ENCODE results near the gene MST1. TPM values are rescaled to one million over a fixed set of nuclear protein-coding genes. Genes with fewer than 3 reads are reported as not detected.

Gene MST1
- total and polyA plus RNA-seq, 2 of the 8 experiments (the other 6 are each of a cell fraction or from before 2014, with no cell fraction given) = 6.2 to 9.5 TPM

DNA sequence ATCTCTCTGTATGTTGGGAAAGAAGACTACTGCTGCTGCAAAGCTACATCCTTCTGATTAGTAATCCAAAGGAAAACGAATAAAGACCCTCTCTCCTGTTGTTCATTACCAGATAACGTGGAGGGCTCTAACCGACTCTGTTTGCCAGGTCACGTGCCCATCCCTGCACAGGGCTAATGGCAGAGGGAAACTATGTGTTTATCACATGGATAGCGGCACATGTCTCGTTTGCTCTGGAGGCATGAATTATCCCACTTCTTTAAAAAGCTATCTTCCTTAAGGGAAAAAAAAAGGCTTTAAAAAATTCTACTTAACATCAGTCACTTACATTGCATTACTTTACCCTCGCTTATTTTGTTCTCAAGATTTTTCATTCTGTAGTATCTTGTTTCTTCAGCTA lies 48.0 kb downstream of the MST1 start:
- Histone ChIP-seq H2AK5ac (ENCODE audit: low read depth, low read length) (no peak overlapping the region), H3K56ac (replicated peaks; ENCODE audit: insufficient read length, low read depth, low read length) (no peak overlapping the region), H3K23ac (ENCODE audit: insufficient read length) (no peak overlapping the region), H4K5ac (ENCODE audit: insufficient read length, low read depth, low read length) (no peak overlapping the region), H3K4me3 (ENCODE audit: extremely low read depth in 1 of 4, insufficient read depth in 2 of 4, low read depth in 3 of 4, low read length in 4 of 4) (no peak overlapping the region), H2BK20ac (ENCODE audit: low read length) (no peak overlapping the region), H3K79me1 (ENCODE audit: low read depth, low read length) (no peaks in the 10 kb centered on the region), H3K14ac (ENCODE audit: insufficient read length) (no peak overlapping the region), H3K27ac (ENCODE audit: low read depth, low read length) (no peak overlapping the region), H3K9ac (replicated peaks in 1 of 4; ENCODE audit: extremely low read depth in 1 of 4, low read depth in 3 of 4, low read length in 3 of 4) (no peak overlapping the region), H3K18ac (ENCODE audit: extremely low read depth, low read length) (no peak overlapping the region), H3K4me1 (replicated peaks in 1 of 4; ENCODE audit: control insufficient read depth in 3 of 4, insufficient read depth in 4 of 4, low read length in 3 of 4) (peaks cover 0 to 3% (median 0%) of the 10 kb centered on the region in 4 experiments; a peak in 1 of 7 replicates), H2BK12ac (ENCODE audit: low read depth, low read length) (no peak overlapping the region), H2BK5ac (ENCODE audit: low read depth, low read length) (no peak overlapping the region), H4K91ac (replicated peaks; ENCODE audit: insufficient read length, low read length) (no peak overlapping the region), H3K4ac (replicated peaks; ENCODE audit: insufficient read length, low read depth, low read length) (no peak overlapping the region), H2BK120ac (replicated peaks; ENCODE audit: low read depth, low read length) (no peak overlapping the region), H3K9me3 (ENCODE audit: insufficient read depth in 2 of 2, low read depth in 1 of 2, low read length in 1 of 2) (no peaks in the 10 kb centered on the region), H2BK15ac (ENCODE audit: low read length) (no peak overlapping the region), H3K4me2 (ENCODE audit: insufficient read depth in 1 of 2, low read depth in 2 of 2, low read length in 2 of 2) (no peak overlapping the region), H3K27me3 (replicated peaks in 1 of 4; ENCODE audit: control insufficient read depth in 3 of 4, extremely low read depth in 1 of 4, insufficient read depth in 3 of 4, low read length in 3 of 4) (no peaks in the 10 kb centered on the region), H4K8ac (ENCODE audit: extremely low read depth, insufficient read depth, low read length) (no peak overlapping the region), H3K79me2 (ENCODE audit: control insufficient read depth in 1 of 2, insufficient read depth in 2 of 2, low read length in 2 of 2) (no peaks in the 10 kb centered on the region), H3K23me2 (ENCODE audit: low read depth, low read length) (no peaks in the 10 kb centered on the region), H2AFZ (ENCODE audit: low read length) (no peak overlapping the region), H3K36me3 (ENCODE audit: control insufficient read depth in 2 of 4, insufficient read depth in 4 of 4, low read length in 3 of 4) (no peaks in the 10 kb centered on the region; a peak in 1 of 8 replicates), H4K20me1 (replicated peaks in 1 of 2; ENCODE audit: control insufficient read depth in 1 of 2, insufficient read depth in 2 of 2, low read length in 2 of 2) (no peaks in the 10 kb centered on the region)
- ChIA-PET POLR2A (ENCODE audit: partially characterized antibody) (no interaction called here), CTCF (ENCODE audit: partially characterized antibody) (interaction anchor here (0.6 to 5.1 kb wide), 6 partner anchors 13 to 582 kb away, joined by 3 to 39 read pairs (median 4); no protein-coding TSS in a partner anchor)
- no peak for FAIRE-seq
- 77% methylated on average over 7 of the region's 7 CpGs; no CpG with 5 or more reads in 1 of the 2 experiments for WGBS, 2 experiments (ENCODE audit: extremely low coverage in 1 of 2, insufficient coverage in 1 of 2, insufficient read length in 1 of 2, insufficient replicate concordance in 2 of 2, low coverage in 1 of 2, low lambda C conversion rate in 2 of 2, missing lambda C conversion rate in 1 of 2)
- no peak for DNase-seq (ENCODE audit: low read depth in 1 of 2, low spot score in 2 of 2)
- no peak for TF ChIP-seq CHD2 (IDR thresholded peaks at IDR 0.05; ENCODE audit: low read length)
- TF ChIP-seq CBX8 (IDR thresholded peaks at IDR 0.05; ENCODE audit: borderline replicate concordance, low read depth, low read length) = no peak
- no peak for TF ChIP-seq BCL11A (IDR thresholded peaks at IDR 0.05; ENCODE audit: low read depth in 2 of 2, low read length in 2 of 2)
- no peak for TF ChIP-seq SAP30 (IDR thresholded peaks at IDR 0.05; ENCODE audit: insufficient read depth, insufficient replicate concordance, low read length)
